ENCODE measurements around the gene DLGAP3.
"Not testable (repeated sequence)": the region's sequence is repeated elsewhere in the genome, so short reads cannot be mapped to it uniquely, and the experiment has no call there.

Gene DLGAP3

GRCh38 chr1:34831721-34832246 is 97.7 kb downstream of the DLGAP3 start:
- no peak for DNase-seq

GRCh38 chr1:34829250-34829649 is 100.2 kb downstream of the DLGAP3 start:
- no peak for DNase-seq

- no peak for DNase-seq
Observed at GRCh38 chr1:34828611-34829010, 100.8 kb downstream of the DLGAP3 start.

- DNase-seq, result no peak
Observed at GRCh38 chr1:34827341-34827941, 102.0 kb downstream of the DLGAP3 start.

GRCh38 chr1:34825455-34826091 is 103.9 kb downstream of the DLGAP3 start:
- no peak for DNase-seq

- no peak for DNase-seq
Observed at GRCh38 chr1:34824817-34825454, 104.5 kb downstream of the DLGAP3 start.

GRCh38 chr1:34822202-34822601 is 107.2 kb downstream of the DLGAP3 start:
- DNase-seq, result no peak

GRCh38 chr1:34818862-34819261 is 110.6 kb downstream of the DLGAP3 start:
- DNase-seq, result not testable (repeated sequence)

- no peak for DNase-seq
Observed at GRCh38 chr1:34816778-34817177, 112.7 kb downstream of the DLGAP3 start.

- DNase-seq, result no peak
Observed at GRCh38 chr1:34816332-34816731, 113.1 kb downstream of the DLGAP3 start.

Data from activated CD4-positive, CD25-positive, alpha-beta regulatory T cell (primary cell).